Measurements from ENCODE around the gene STK35. TPM values are rescaled to one million over a fixed set of nuclear protein-coding genes. Genes with fewer than 3 reads are reported as not detected.

STK35 gene
- total and polyA plus RNA-seq, 2 of the 8 experiments (the other 6 are each of a cell fraction or from before 2014, with no cell fraction given): 24.9 to 45.0 TPM

- no peak for DNase-seq (ENCODE audit: low read depth in 1 of 2, low spot score in 2 of 2)
- CTCF ChIA-PET (ENCODE audit: partially characterized antibody): interaction anchor here (0.8 to 1.3 kb wide), 5 partner anchors 14 to 375 kb away, joined by 3 to 4 read pairs (median 3); no protein-coding TSS in a partner anchor
- TF ChIP-seq RBBP5 (IDR thresholded peaks at IDR 0.05; ENCODE audit: borderline replicate concordance, low read depth, low read length) (no peak), ASH2L (IDR thresholded peaks at IDR 0.05; ENCODE audit: low read length) (no peak), ATF3 (IDR thresholded peaks at IDR 0.05; ENCODE audit: insufficient read depth, low read depth, low read length) (no peak), BRCA1 (IDR thresholded peaks at IDR 0.05; ENCODE audit: low read depth, low read length) (no peak), RXRA (IDR thresholded peaks at IDR 0.05; ENCODE audit: insufficient read depth, low read depth, low read length) (no peak), TBP (IDR thresholded peaks at IDR 0.05; ENCODE audit: low read depth, low read length) (no peak), CBX5 (IDR thresholded peaks at IDR 0.05; ENCODE audit: low read depth, low read length) (no peak), USF2 (IDR thresholded peaks at IDR 0.05; ENCODE audit: low read length) (no peak), POLR2A (IDR thresholded peaks at IDR 0.05; ENCODE audit: control extremely low read depth in 1 of 2, low read depth in 2 of 2, low read length in 2 of 2) (no peak), TAF1 (IDR thresholded peaks at IDR 0.05; ENCODE audit: low read depth, low read length) (no peak), MAFK (IDR thresholded peaks at IDR 0.05; ENCODE audit: low read depth, low read length) (no peak), PHF8 (conservative IDR thresholded peaks at IDR 0.05; ENCODE audit: low read depth, low read length) (no peak), SRF (IDR thresholded peaks at IDR 0.05; ENCODE audit: low read depth, low read length) (no peak)
Measured at GRCh38 chr20:2151858-2152281, 50.2 kb downstream of the STK35 start.

More at GRCh38 chr20:2151858-2152281, 50.2 kb downstream of the STK35 start:
- H3K4me2 ChIP-seq (ENCODE audit: insufficient read depth in 1 of 2, low read depth in 2 of 2, low read length in 2 of 2): no peak overlapping the region
- H2BK12ac ChIP-seq (ENCODE audit: low read depth, low read length): no peak overlapping the region
- H2AK5ac ChIP-seq (ENCODE audit: low read depth, low read length): no peak overlapping the region
- no peak overlapping the region for H3K4me3 ChIP-seq (ENCODE audit: extremely low read depth in 1 of 4, insufficient read depth in 2 of 4, low read depth in 3 of 4, low read length in 4 of 4)
- H4K5ac ChIP-seq (ENCODE audit: insufficient read length, low read depth, low read length): no peak overlapping the region
- no peaks in the 10 kb centered on the region for H3K23me2 ChIP-seq (ENCODE audit: low read depth, low read length)
- H3K18ac ChIP-seq (ENCODE audit: extremely low read depth, low read length): no peak overlapping the region
- H2BK5ac ChIP-seq (ENCODE audit: low read depth, low read length): no peak overlapping the region
- no peak overlapping the region for H2BK15ac ChIP-seq (ENCODE audit: low read length)
- peaks cover 2 to 6% (median 4%) of the 10 kb centered on the region in 4 experiments; a peak in 5 of 7 replicates for H3K4me1 ChIP-seq (replicated peaks in 1 of 4; ENCODE audit: control insufficient read depth in 3 of 4, insufficient read depth in 4 of 4, low read length in 3 of 4)
- no peak overlapping the region for H4K91ac ChIP-seq (replicated peaks; ENCODE audit: insufficient read length, low read length)
- no peaks in the 10 kb centered on the region for H3K79me1 ChIP-seq (ENCODE audit: low read depth, low read length)
- no peak overlapping the region for H4K8ac ChIP-seq (ENCODE audit: extremely low read depth, insufficient read depth, low read length)
- no peak overlapping the region for H3K23ac ChIP-seq (ENCODE audit: insufficient read length)
- peaks cover 0 to 3% of the 10 kb centered on the region in 2 experiments for H4K20me1 ChIP-seq (replicated peaks in 1 of 2; ENCODE audit: control insufficient read depth in 1 of 2, insufficient read depth in 2 of 2, low read length in 2 of 2)
- no peak overlapping the region for H2BK20ac ChIP-seq (ENCODE audit: low read length)
- POLR2A ChIA-PET (ENCODE audit: partially characterized antibody): interaction anchor here (1.0 kb wide), 1 partner anchor 14 kb away, joined by 3 read pairs; no protein-coding TSS in a partner anchor
- no peaks in the 10 kb centered on the region for H3K9me3 ChIP-seq (ENCODE audit: insufficient read depth in 2 of 2, low read depth in 1 of 2, low read length in 1 of 2)
- no peak overlapping the region for H3K56ac ChIP-seq (replicated peaks; ENCODE audit: insufficient read length, low read depth, low read length)
- H3K27ac ChIP-seq (ENCODE audit: low read depth, low read length): no peak overlapping the region
- no peak overlapping the region for H3K9ac ChIP-seq (replicated peaks in 1 of 4; ENCODE audit: extremely low read depth in 1 of 4, low read depth in 3 of 4, low read length in 3 of 4)
- no peaks in the 10 kb centered on the region for H3K79me2 ChIP-seq (ENCODE audit: control insufficient read depth in 1 of 2, insufficient read depth in 2 of 2, low read length in 2 of 2)
- H3K14ac ChIP-seq (ENCODE audit: insufficient read length): no peak overlapping the region
- no peak overlapping the region for H2BK120ac ChIP-seq (replicated peaks; ENCODE audit: low read depth, low read length)
- no peak overlapping the region for H3K4ac ChIP-seq (replicated peaks; ENCODE audit: insufficient read length, low read depth, low read length)
- FAIRE-seq: no peak
- H3K36me3 ChIP-seq (ENCODE audit: control insufficient read depth in 2 of 4, insufficient read depth in 4 of 4, low read length in 3 of 4): 0 out of 8 replicates have a peak, but pooled peaks cover 0 to 5% (median 0%) of the 10 kb centered on the region in 4 experiments
- H3K27me3 ChIP-seq (replicated peaks in 1 of 4; ENCODE audit: control insufficient read depth in 3 of 4, extremely low read depth in 1 of 4, insufficient read depth in 3 of 4, low read length in 3 of 4): no peaks in the 10 kb centered on the region
- H2AFZ ChIP-seq (ENCODE audit: low read length): no peak overlapping the region
- WGBS, 2 experiments (ENCODE audit: extremely low coverage in 1 of 2, insufficient coverage in 1 of 2, insufficient read length in 1 of 2, insufficient replicate concordance in 2 of 2, low coverage in 1 of 2, low lambda C conversion rate in 2 of 2, missing lambda C conversion rate in 1 of 2): 86% methylated on average over 3 of the region's 3 CpGs; no CpG with 5 or more reads in 1 of the 2 experiments
